Tibial artery (tissue), 4 donors: ENCODE data around the gene ST8SIA2.

Source experiments
- DNase-seq, 2 donors: peaks; one replicate each; pipeline ENCODE4 v3.0.0-alpha.2; 2019
- H3K27ac ChIP-seq, 2 donors: fragments of 200-600 bp; sonication (generic) in 1 of 2; 1 replicate in 1 of 2; 2 replicates in 1 of 2; pipeline ENCODE4 v1.5.1; 2018 to 2019; ENCODE audit warnings: mild to moderate bottlenecking in 1 of 2
- H3K27me3 ChIP-seq, 2 donors: fragments of 200-600 bp; sonication (generic) in 1 of 2; one replicate each; pipeline versions ENCODE4 v1.5.1 to v1.6.0; 2016 to 2019
- H3K36me3 ChIP-seq, 3 donors: fragments of 200-600 bp; sonication (generic) in 2 of 3; one replicate each; pipeline ENCODE4 v1.5.1; 2016 to 2019; ENCODE audit warnings: mild to moderate bottlenecking in 2 of 3
- H3K4me1 ChIP-seq, 4 donors: fragments of 200-600 bp; sonication (generic) in 2 of 4; 1 replicate in 3 of 4; 2 replicates in 1 of 4; pipeline ENCODE4 v1.5.1; 2016 to 2019
- H3K4me3 ChIP-seq, 2 donors: fragments of 200-600 bp; sonication (generic) in 1 of 2; 1 replicate in 1 of 2; 2 replicates in 1 of 2; pipeline ENCODE4 v1.5.1; 2018 to 2019; ENCODE audit warnings: mild to moderate bottlenecking in 2 of 2
- H3K9me3 ChIP-seq, 3 donors: fragments of 200-600 bp; sonication (generic) in 1 of 3; one replicate each; pipeline ENCODE4 v1.5.1; 2016 to 2019
- intact Hi-C: fragments of 100-400 bp; cut with DNase I; formaldehyde crosslinking; loops from one replicate; pipeline ENCODE4 v1.15.0; 2023; ENCODE audit warnings: low total_unique reads
- TF ChIP-seq, protein P1 (sequence below), 2 experiments: fragments of 200-600 bp in 1 of 2; fragments of 450-650 bp in 1 of 2; IDR thresholded peaks; one replicate each; pipeline ENCODE4 v1.5.1; 2017 to 2019; ENCODE audit warnings: antibody characterized with exemption in 2 of 2, mild to moderate bottlenecking in 1 of 2, moderate library complexity in 1 of 2

ST8SIA2 gene

DNA sequence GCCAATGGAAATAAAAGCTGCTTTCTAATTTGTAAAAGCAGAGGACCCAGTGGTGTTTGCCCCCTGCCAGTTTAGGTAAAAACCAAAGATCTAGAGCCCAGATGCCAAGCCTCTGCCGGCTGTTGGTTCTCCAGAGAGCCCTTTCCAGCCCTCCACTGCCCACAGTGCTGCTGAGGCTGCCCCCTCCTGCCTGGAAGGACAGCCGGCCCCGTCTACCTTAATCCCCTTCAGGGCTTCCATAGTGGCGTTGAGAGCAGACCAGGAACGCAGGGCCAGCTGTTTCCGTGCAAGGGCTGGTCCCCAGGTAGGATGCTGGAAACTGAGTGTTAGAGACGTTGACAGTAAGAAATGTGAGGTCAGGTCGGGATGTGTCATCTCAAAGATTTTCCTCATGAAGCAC is 6.9 kb downstream of the ST8SIA2 start:
- H3K9me3 ChIP-seq = no peaks in the 10 kb centered on the region

DNA sequence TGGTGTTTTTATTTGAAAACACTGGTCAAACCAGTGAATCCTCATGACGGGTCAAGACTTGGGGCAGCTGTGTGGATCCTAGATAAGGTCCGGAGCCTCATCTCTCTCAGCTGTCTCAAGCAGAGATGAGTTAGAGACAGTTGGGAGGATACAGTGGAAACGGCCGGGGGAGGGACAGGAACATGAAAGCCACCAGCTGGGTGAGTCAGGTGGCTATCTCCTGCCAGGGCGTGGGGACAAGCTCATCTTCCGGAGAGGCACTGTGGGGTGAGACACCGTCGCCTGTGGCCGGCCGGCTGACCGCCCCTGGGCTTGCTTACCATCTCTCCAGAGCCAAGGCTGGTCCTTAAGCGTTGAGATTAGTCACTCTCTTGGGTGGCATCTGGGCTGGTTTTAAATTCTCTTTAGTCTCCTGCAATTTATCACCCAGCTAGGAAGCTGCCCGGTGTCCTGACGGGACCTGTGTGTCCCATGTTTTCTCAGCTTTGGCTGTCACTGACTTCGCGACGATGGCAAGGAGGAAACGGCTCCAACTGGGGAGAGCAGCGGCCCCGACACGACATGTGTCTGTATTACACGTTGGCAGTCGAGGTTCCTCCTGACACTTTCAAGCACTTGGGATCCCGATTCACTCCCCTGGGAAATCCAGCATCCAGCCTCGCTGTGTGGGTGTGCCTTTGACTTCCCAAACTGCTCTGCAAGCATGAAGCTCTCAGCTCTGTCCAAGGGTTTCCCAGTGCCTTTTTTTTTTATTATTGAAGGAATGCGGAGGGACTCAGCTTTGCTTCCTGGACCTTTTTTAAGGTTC is 7.5 kb downstream of the ST8SIA2 start:
- no peak for DNase-seq
- H3K4me3 ChIP-seq = no peak overlapping the region
- no peak overlapping the region for H3K27ac ChIP-seq
- H3K27me3 ChIP-seq = peaks cover 0 to 30% of the 10 kb centered on the region in 2 donors
- no peaks in the 10 kb centered on the region for H3K9me3 ChIP-seq
- TF ChIP-seq, protein P1, sequence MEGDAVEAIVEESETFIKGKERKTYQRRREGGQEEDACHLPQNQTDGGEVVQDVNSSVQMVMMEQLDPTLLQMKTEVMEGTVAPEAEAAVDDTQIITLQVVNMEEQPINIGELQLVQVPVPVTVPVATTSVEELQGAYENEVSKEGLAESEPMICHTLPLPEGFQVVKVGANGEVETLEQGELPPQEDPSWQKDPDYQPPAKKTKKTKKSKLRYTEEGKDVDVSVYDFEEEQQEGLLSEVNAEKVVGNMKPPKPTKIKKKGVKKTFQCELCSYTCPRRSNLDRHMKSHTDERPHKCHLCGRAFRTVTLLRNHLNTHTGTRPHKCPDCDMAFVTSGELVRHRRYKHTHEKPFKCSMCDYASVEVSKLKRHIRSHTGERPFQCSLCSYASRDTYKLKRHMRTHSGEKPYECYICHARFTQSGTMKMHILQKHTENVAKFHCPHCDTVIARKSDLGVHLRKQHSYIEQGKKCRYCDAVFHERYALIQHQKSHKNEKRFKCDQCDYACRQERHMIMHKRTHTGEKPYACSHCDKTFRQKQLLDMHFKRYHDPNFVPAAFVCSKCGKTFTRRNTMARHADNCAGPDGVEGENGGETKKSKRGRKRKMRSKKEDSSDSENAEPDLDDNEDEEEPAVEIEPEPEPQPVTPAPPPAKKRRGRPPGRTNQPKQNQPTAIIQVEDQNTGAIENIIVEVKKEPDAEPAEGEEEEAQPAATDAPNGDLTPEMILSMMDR (IDR thresholded peaks at IDR 0.05) = no peak
- intact Hi-C loops = no loop called here
- no peaks in the 10 kb centered on the region for H3K36me3 ChIP-seq
- H3K4me1 ChIP-seq = no peaks in the 10 kb centered on the region

More for the DNA sequence above, 6.9 kb downstream of the ST8SIA2 start:
- Histone ChIP-seq H3K4me1 (no peaks in the 10 kb centered on the region), H3K27ac (no peak overlapping the region), H3K36me3 (no peaks in the 10 kb centered on the region), H3K27me3 (peaks cover 0 to 37% of the 10 kb centered on the region in 2 donors), H3K4me3 (no peak overlapping the region)
- intact Hi-C loops = no loop called here
- TF ChIP-seq, protein P1 (IDR thresholded peaks at IDR 0.05) = no peak
- DNase-seq = no peak

DNA sequence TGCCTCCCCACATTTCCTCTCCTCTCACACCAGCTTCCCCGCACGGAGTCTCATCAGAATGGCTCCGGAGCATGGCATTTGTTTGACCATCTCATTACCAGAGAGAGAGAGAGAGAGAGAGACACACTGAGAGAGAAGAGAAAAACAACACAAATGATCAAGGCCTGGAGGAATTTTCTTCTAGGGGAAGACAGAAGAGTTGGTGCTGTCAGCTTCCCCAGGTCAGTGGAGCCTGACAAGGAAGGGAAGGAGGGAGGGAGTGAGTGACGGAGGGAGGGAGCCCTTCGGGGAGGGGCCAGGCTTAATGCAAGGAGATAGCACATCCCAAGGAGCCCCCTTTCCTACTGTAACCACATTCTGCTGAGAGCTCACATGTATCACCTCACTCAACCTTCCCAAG is 9.1 kb downstream of the ST8SIA2 start:
- H3K4me1 ChIP-seq = no peaks in the 10 kb centered on the region
- no peaks in the 10 kb centered on the region for H3K9me3 ChIP-seq
- H3K4me3 ChIP-seq = no peak overlapping the region
- peaks cover 0 to 30% of the 10 kb centered on the region in 2 donors for H3K27me3 ChIP-seq
- H3K27ac ChIP-seq = no peak overlapping the region
- TF ChIP-seq, protein P1 (IDR thresholded peaks at IDR 0.05) = no peak
- no peaks in the 10 kb centered on the region for H3K36me3 ChIP-seq
- intact Hi-C loops = no loop called here
- DNase-seq = no peak

DNA sequence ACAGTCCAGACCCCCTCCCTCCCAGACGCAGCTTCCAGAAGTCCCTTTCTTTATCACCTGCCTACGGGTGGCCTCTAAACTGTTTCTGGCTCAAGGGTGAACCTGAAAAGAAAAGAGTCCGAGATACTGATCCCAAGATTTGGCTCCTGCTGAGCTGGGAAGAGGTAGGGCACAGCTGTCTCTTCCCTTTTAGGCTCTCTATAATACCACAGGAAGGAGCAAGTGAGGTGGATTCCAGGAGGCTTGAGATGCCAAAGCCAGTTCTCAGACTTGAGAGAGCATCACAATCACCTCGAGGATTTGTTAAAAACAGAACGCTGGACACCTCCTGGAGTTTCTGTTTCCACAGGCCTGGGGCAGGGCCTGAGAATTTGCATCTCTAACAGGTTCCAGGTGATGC is 12.3 kb downstream of the ST8SIA2 start:
- Histone ChIP-seq H3K36me3 (no peaks in the 10 kb centered on the region), H3K27ac (no peak overlapping the region), H3K27me3 (peaks cover 0 to 18% of the 10 kb centered on the region in 2 donors), H3K4me3 (no peak overlapping the region), H3K9me3 (no peaks in the 10 kb centered on the region), H3K4me1 (no peaks in the 10 kb centered on the region)
- intact Hi-C loops = no loop called here
- TF ChIP-seq, protein P1 (IDR thresholded peaks at IDR 0.05) = no peak
- no peak for DNase-seq

DNA sequence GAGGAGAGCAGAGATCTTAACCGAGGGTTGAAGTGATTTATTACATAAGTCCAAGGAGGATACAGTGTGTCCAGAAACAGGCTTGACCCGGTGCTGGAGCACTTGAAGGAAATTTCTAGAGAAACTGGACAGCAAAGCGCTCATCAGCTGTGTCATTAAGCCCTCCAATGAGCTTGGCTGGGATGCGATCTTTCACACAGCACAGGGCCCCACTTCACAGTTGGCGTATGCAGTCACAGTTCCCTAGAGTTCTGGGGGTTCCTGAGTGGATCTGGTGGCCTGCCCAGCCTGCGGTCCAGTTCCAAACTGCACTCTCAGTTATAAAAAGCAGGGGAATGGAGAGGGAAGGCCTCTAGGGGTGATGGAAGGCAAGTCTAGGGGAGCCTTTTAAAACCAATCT is 13.6 kb downstream of the ST8SIA2 start:
- Histone ChIP-seq H3K36me3 (no peaks in the 10 kb centered on the region), H3K9me3 (no peaks in the 10 kb centered on the region), H3K27ac (no peak overlapping the region), H3K27me3 (peaks cover 0 to 13% of the 10 kb centered on the region in 2 donors), H3K4me3 (no peak overlapping the region), H3K4me1 (no peaks in the 10 kb centered on the region)
- intact Hi-C loops = no loop called here
- TF ChIP-seq, protein P1 (IDR thresholded peaks at IDR 0.05) = no peak
- no peak for DNase-seq
